ENCODE measurements around the gene WNK1.

WNK1 gene

GRCh38 chr12:951176-951575, 198.8 kb downstream of the WNK1 start:
- no peak for DNase-seq (ENCODE audit: low spot score)

- no peak for DNase-seq (ENCODE audit: low spot score)
Observed at GRCh38 chr12:953776-954175, 201.4 kb downstream of the WNK1 start.

- DNase-seq (ENCODE audit: low spot score) = no peak
Observed at GRCh38 chr12:954741-955140, 202.4 kb downstream of the WNK1 start.

- DNase-seq (ENCODE audit: low spot score) = no peak
Observed at GRCh38 chr12:955939-956338, 203.6 kb downstream of the WNK1 start.

GRCh38 chr12:958588-959123, 206.3 kb downstream of the WNK1 start:
- no peak for DNase-seq (ENCODE audit: low spot score)
